RWPE2 (cell line): ENCODE results near the gene RNF133.

ENCODE experiments used
- ATAC-seq: fragments of 200-7000 bp; cut with Tn5 transposase; 3 replicates; pipeline ENCODE4 v1.9.1; 2021; ENCODE audit warnings: low read depth
- DNase-seq: peaks from one replicate; pipeline ENCODE4 v3.0.0-alpha.2; 2020; ENCODE audit warnings: low spot score
- H3K27ac ChIP-seq: fragments of 450-650 bp; 2 replicates; pipeline ENCODE4 v1.5.1; 2017; ENCODE audit warnings: mild to moderate bottlenecking; ENCODE audit not compliant: poor library complexity, severe bottlenecking
- H3K27me3 ChIP-seq: fragments of 250-450 bp; sonication (Bioruptor Pico); 2 replicates; pipeline ENCODE4 v1.5.1; 2021; ENCODE audit warnings: mild to moderate bottlenecking, moderate library complexity; ENCODE audit not compliant: insufficient read depth, poor library complexity, severe bottlenecking
- H3K36me3 ChIP-seq: fragments of 250-450 bp; sonication (Bioruptor Pico); 2 replicates; pipeline ENCODE4 v1.5.1; 2020; ENCODE audit warnings: low read depth, mild to moderate bottlenecking, moderate library complexity
- H3K4me1 ChIP-seq: fragments of 250-450 bp; sonication (Bioruptor Pico); 2 replicates; pipeline ENCODE4 v1.5.1; 2021; ENCODE audit warnings: mild to moderate bottlenecking, moderate library complexity; ENCODE audit not compliant: insufficient read depth, poor library complexity, severe bottlenecking
- H3K4me3 ChIP-seq: fragments of 250-450 bp; sonication (Bioruptor Pico); 2 replicates; pipeline ENCODE4 v1.5.1; 2021; ENCODE audit warnings: mild to moderate bottlenecking, moderate library complexity; ENCODE audit not compliant: severe bottlenecking
- H3K9me3 ChIP-seq: fragments of 250-450 bp; sonication (Bioruptor Pico); 2 replicates; pipeline ENCODE4 v1.5.1; 2021; ENCODE audit warnings: mild to moderate bottlenecking, moderate library complexity; ENCODE audit not compliant: severe bottlenecking
- TF ChIP-seq, protein P1 (sequence below): fragments of 450-650 bp; IDR thresholded peaks from one replicate; pipeline ENCODE4 v1.5.1; 2017; ENCODE audit warnings: mild to moderate bottlenecking, moderate library complexity; ENCODE audit not compliant: poor library complexity, severe bottlenecking

The RNF133 gene

DNA sequence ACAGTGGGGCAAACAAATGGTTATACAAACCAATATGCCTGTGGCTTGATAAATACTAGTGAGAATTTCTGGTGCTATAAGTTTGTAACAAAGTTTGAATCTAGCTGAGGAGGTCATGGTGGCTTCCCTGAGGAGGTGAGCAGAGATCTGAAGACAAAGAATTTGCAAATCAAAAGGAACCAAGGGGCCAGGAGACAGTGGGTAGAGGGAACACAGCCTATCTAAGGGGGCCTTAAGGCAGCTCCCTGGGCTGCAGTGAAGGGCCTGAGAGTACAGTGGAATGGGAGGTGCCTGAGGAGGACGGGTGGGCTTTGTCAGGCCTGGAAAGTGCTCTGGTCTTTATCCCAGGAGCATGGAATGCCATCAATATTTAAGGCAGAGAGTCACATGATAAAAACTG is 21.8 kb downstream of the RNF133 start:
- Histone ChIP-seq H3K9me3 (no peaks in the 10 kb centered on the region), H3K27me3 (no peaks in the 10 kb centered on the region), H3K4me3 (no peak overlapping the region), H3K4me1 (no peaks in the 10 kb centered on the region), H3K27ac (no peak overlapping the region), H3K36me3 (no peaks in the 10 kb centered on the region)
- ATAC-seq (no peak), DNase-seq (no peak)
- TF ChIP-seq, protein P1, sequence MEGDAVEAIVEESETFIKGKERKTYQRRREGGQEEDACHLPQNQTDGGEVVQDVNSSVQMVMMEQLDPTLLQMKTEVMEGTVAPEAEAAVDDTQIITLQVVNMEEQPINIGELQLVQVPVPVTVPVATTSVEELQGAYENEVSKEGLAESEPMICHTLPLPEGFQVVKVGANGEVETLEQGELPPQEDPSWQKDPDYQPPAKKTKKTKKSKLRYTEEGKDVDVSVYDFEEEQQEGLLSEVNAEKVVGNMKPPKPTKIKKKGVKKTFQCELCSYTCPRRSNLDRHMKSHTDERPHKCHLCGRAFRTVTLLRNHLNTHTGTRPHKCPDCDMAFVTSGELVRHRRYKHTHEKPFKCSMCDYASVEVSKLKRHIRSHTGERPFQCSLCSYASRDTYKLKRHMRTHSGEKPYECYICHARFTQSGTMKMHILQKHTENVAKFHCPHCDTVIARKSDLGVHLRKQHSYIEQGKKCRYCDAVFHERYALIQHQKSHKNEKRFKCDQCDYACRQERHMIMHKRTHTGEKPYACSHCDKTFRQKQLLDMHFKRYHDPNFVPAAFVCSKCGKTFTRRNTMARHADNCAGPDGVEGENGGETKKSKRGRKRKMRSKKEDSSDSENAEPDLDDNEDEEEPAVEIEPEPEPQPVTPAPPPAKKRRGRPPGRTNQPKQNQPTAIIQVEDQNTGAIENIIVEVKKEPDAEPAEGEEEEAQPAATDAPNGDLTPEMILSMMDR, result no peak

DNA sequence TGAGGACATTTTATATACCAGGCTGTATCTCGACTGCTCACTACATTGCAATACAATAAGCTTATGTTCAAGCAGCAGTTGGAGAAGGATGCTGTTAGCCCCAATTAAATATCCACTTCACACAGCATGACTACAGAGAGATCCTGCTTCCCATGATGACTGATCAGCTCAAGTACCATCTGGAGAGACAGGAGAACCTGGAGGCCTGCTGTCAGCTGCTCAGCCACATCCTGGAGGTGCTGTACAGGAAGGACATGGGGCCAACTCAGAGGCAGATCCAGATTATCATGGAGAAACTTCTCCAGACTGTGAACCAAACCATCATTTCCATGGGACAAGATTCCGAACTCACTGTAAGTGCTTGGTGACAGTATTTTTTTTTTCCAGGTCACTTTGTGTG is 22.5 kb downstream of the RNF133 start:
- Histone ChIP-seq H3K4me1 (no peaks in the 10 kb centered on the region), H3K9me3 (no peaks in the 10 kb centered on the region), H3K4me3 (no peak overlapping the region), H3K27me3 (no peaks in the 10 kb centered on the region), H3K36me3 (no peaks in the 10 kb centered on the region), H3K27ac (no peak overlapping the region)
- ATAC-seq (no peak), DNase-seq (no peak)
- TF ChIP-seq, protein P1, result no peak

DNA sequence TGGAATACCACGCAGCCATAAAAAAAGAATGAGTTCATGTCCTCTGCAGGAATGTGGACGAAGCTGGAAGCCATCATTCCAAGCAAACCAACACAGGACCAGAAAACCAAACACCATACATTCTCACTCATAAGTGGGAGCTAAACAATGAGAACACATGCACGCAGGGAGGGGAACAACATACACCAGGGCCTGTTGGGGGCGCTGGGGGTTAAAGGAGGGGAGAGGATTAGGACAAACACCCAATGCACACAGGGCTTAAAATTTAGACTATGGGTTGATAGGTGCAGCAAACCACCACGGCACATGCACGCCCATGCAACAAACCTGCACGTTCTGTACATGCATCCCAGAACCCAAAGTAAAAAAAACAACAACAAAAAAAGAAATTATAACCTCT is 23.3 kb downstream of the RNF133 start:
- H3K27ac ChIP-seq, result no peak overlapping the region
- no peak overlapping the region for H3K4me3 ChIP-seq
- TF ChIP-seq, protein P1, result no peak
- H3K9me3 ChIP-seq, result no peaks in the 10 kb centered on the region
- ATAC-seq, result no peak
- DNase-seq, result no peak
- no peaks in the 10 kb centered on the region for H3K27me3 ChIP-seq
- no peaks in the 10 kb centered on the region for H3K4me1 ChIP-seq
- H3K36me3 ChIP-seq, result no peaks in the 10 kb centered on the region

DNA sequence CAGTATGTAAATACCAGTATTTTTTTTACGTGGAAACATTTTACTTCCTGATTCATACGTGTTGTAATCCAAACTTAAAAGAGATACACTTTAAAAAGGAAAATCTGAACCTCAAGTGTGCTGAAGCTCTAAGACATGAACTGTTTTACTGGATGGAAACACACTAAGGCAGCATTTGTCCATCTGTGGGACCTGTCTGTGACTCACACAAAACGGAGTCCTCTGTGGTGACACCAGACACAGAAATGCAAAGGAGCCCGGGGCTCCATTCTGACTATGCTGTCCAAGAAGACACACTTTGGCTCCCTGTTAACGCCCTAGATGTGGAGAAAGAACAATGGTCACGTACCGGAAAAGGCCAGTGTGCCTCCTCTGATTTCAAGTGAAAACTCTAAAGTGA is 23.9 kb downstream of the RNF133 start:
- no peak for DNase-seq
- H3K4me1 ChIP-seq, result no peaks in the 10 kb centered on the region
- no peak overlapping the region for H3K4me3 ChIP-seq
- no peaks in the 10 kb centered on the region for H3K27me3 ChIP-seq
- TF ChIP-seq, protein P1, result no peak
- no peaks in the 10 kb centered on the region for H3K9me3 ChIP-seq
- H3K27ac ChIP-seq, result no peak overlapping the region
- H3K36me3 ChIP-seq, result no peaks in the 10 kb centered on the region
- ATAC-seq, result no peak

DNA sequence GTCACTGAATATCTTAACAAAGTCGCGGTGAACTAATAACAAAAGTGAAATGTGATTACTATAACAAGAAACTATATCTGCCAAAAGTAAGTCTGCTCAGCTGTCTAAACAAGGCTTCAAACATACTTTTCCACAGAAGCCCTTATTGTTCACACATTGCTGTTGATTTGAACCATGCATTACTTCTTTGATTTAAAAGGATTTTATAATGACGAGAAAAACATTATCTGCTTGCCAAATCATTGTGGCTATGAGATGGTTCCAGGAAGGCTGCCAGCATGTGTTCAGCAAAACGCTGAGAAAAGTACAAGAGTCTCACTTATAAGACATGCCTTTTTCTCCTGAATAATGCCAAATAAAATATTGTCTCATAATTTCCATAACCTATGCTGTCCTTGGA is 24.4 kb downstream of the RNF133 start:
- H3K27me3 ChIP-seq, result no peaks in the 10 kb centered on the region
- no peaks in the 10 kb centered on the region for H3K4me1 ChIP-seq
- no peaks in the 10 kb centered on the region for H3K36me3 ChIP-seq
- H3K27ac ChIP-seq, result no peak overlapping the region
- TF ChIP-seq, protein P1, result no peak
- no peak overlapping the region for H3K4me3 ChIP-seq
- no peaks in the 10 kb centered on the region for H3K9me3 ChIP-seq
- ATAC-seq (no peak), DNase-seq (no peak)
